ENCODE results near the gene GDPD5. TPM values are rescaled to one million over a fixed set of nuclear protein-coding genes. Genes with fewer than 3 reads are reported as not detected.

The GDPD5 gene
- total RNA-seq, 2 experiments from 2014 or later, result 13.5 to 57.3 TPM

GRCh38 chr11:75553889-75554257 is 28.1 kb upstream of the GDPD5 start:
- BruUV-seq (replicated peaks), result no TSS peak
- H3K27ac ChIP-seq (ENCODE audit: low read depth, low read length, poor library complexity, severe bottlenecking), result no peak overlapping the region
- ChIA-PET CTCF (ENCODE audit: unreplicated experiment) (interaction anchor here (0.6 to 1.5 kb wide), 2 partner anchors 10 to 85 kb away, joined by 3 to 5 read pairs; no protein-coding TSS in a partner anchor), POLR2A (interaction anchor here (0.6 kb wide), 2 partner anchors 818 to 1405 kb away, joined by 4 to 12 read pairs; no protein-coding TSS in a partner anchor)
- no peak for DNase-seq (ENCODE audit: low spot score)
- H3K4me2 ChIP-seq (ENCODE audit: low read length), result no peak overlapping the region
- no peaks in the 10 kb centered on the region for H3K4me1 ChIP-seq (ENCODE audit: insufficient read depth, low read length, poor library complexity, severe bottlenecking)
- TF ChIP-seq EZH2phosphoT487 (IDR thresholded peaks at IDR 0.05; ENCODE audit: borderline replicate concordance, low read depth, low read length), result no peak
- TF ChIP-seq, protein P1, sequence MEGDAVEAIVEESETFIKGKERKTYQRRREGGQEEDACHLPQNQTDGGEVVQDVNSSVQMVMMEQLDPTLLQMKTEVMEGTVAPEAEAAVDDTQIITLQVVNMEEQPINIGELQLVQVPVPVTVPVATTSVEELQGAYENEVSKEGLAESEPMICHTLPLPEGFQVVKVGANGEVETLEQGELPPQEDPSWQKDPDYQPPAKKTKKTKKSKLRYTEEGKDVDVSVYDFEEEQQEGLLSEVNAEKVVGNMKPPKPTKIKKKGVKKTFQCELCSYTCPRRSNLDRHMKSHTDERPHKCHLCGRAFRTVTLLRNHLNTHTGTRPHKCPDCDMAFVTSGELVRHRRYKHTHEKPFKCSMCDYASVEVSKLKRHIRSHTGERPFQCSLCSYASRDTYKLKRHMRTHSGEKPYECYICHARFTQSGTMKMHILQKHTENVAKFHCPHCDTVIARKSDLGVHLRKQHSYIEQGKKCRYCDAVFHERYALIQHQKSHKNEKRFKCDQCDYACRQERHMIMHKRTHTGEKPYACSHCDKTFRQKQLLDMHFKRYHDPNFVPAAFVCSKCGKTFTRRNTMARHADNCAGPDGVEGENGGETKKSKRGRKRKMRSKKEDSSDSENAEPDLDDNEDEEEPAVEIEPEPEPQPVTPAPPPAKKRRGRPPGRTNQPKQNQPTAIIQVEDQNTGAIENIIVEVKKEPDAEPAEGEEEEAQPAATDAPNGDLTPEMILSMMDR (conservative IDR thresholded peaks at IDR 0.05; ENCODE audit: low read length), result no peak
- H3K9me3 ChIP-seq (ENCODE audit: low read length), result no peaks in the 10 kb centered on the region
- H2AFZ ChIP-seq (ENCODE audit: low read length), result no peak overlapping the region
- H3K79me2 ChIP-seq (ENCODE audit: insufficient read depth, low read depth, low read length), result no peaks in the 10 kb centered on the region
- no peaks in the 10 kb centered on the region for H3K9me2 ChIP-seq (ENCODE audit: insufficient read depth, low read length)
- intact Hi-C loops (cut with micrococcal nuclease; ENCODE audit: unreplicated experiment), result no loop called here
- H3K4me3 ChIP-seq (ENCODE audit: low read depth, low read length, poor library complexity, severe bottlenecking), result no peak overlapping the region
- H3K36me3 ChIP-seq (ENCODE audit: insufficient read depth, low read length), result no peaks in the 10 kb centered on the region
- H4K20me1 ChIP-seq (ENCODE audit: insufficient read depth, low read length), result no peaks in the 10 kb centered on the region

- no TSS peak for BruUV-seq (replicated peaks)
- no peaks in the 10 kb centered on the region for H3K36me3 ChIP-seq (ENCODE audit: insufficient read depth, low read length)
- no peaks in the 10 kb centered on the region for H4K20me1 ChIP-seq (ENCODE audit: insufficient read depth, low read length)
- no peak for TF ChIP-seq EZH2phosphoT487 (IDR thresholded peaks at IDR 0.05; ENCODE audit: borderline replicate concordance, low read depth, low read length)
- TF ChIP-seq, protein P1 (conservative IDR thresholded peaks at IDR 0.05; ENCODE audit: low read length), result no peak
- ChIA-PET CTCF (ENCODE audit: unreplicated experiment) (interaction anchor here (1.5 kb wide), 1 partner anchor 9 kb away, joined by 3 read pairs; no protein-coding TSS in a partner anchor), POLR2A (interaction anchor here (0.6 kb wide), 1 partner anchor 819 kb away, joined by 12 read pairs; no protein-coding TSS in a partner anchor)
- H3K79me2 ChIP-seq (ENCODE audit: insufficient read depth, low read depth, low read length), result no peaks in the 10 kb centered on the region
- no peaks in the 10 kb centered on the region for H3K9me3 ChIP-seq (ENCODE audit: low read length)
- H3K4me1 ChIP-seq (ENCODE audit: insufficient read depth, low read length, poor library complexity, severe bottlenecking), result no peaks in the 10 kb centered on the region
- no peak overlapping the region for H2AFZ ChIP-seq (ENCODE audit: low read length)
- intact Hi-C loops (cut with micrococcal nuclease; ENCODE audit: unreplicated experiment), result no loop called here
- H3K27ac ChIP-seq (ENCODE audit: low read depth, low read length, poor library complexity, severe bottlenecking), result no peak overlapping the region
- H3K9me2 ChIP-seq (ENCODE audit: insufficient read depth, low read length), result no peaks in the 10 kb centered on the region
- H3K4me3 ChIP-seq (ENCODE audit: low read depth, low read length, poor library complexity, severe bottlenecking), result no peak overlapping the region
- DNase-seq (ENCODE audit: low spot score), result no peak
- H3K4me2 ChIP-seq (ENCODE audit: low read length), result no peak overlapping the region
Observed at GRCh38 chr11:75553182-75553581, 27.4 kb upstream of the GDPD5 start.

GRCh38 chr11:75549370-75549958 is 23.7 kb upstream of the GDPD5 start:
- TF ChIP-seq, protein P1 (conservative IDR thresholded peaks at IDR 0.05; ENCODE audit: low read length), result no peak
- TF ChIP-seq EZH2phosphoT487 (IDR thresholded peaks at IDR 0.05; ENCODE audit: borderline replicate concordance, low read depth, low read length), result no peak
- DNase-seq (ENCODE audit: low spot score), result no peak
- Histone ChIP-seq H3K9me2 (ENCODE audit: insufficient read depth, low read length) (no peaks in the 10 kb centered on the region), H3K4me3 (ENCODE audit: low read depth, low read length, poor library complexity, severe bottlenecking) (no peak overlapping the region), H3K4me1 (ENCODE audit: insufficient read depth, low read length, poor library complexity, severe bottlenecking) (no peaks in the 10 kb centered on the region), H2AFZ (ENCODE audit: low read length) (no peak overlapping the region), H3K36me3 (ENCODE audit: insufficient read depth, low read length) (no peaks in the 10 kb centered on the region), H3K9me3 (ENCODE audit: low read length) (no peaks in the 10 kb centered on the region), H3K79me2 (ENCODE audit: insufficient read depth, low read depth, low read length) (no peaks in the 10 kb centered on the region), H3K4me2 (ENCODE audit: low read length) (no peak overlapping the region), H3K27ac (ENCODE audit: low read depth, low read length, poor library complexity, severe bottlenecking) (no peak overlapping the region), H4K20me1 (ENCODE audit: insufficient read depth, low read length) (no peaks in the 10 kb centered on the region)
- intact Hi-C loops (cut with micrococcal nuclease; ENCODE audit: unreplicated experiment), result no loop called here
- BruUV-seq (replicated peaks), result no TSS peak
- CTCF ChIA-PET (ENCODE audit: unreplicated experiment), result no interaction called here
- POLR2A ChIA-PET, result no interaction called here
